ENCODE measurements around the gene TUNAR.
"Not testable (repeated sequence)": the region's sequence is repeated elsewhere in the genome, so short reads cannot be mapped to it uniquely, and the experiment has no call there.

TUNAR gene

DNA sequence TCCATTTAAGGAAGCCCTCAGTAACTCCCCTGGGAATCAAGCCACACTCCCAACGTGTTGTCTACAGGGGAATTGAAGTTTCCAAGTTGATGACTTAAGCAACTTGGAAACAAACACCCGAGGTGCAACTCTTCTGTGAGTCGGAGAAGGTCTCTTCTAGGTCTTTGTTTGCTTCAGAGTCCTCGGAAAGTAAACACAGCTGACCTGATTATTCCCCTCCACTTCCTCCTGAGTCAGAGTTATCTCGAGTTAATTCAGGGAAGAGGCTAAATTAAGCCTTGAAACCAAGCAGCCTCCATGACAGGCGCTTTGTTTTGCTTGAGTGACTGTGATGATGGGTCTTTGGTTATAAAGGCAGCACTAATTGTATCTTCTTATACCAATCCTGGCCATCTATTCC, 41.8 kb downstream of the TUNAR start:
- DNase-seq (ENCODE audit: low spot score), result no peak

DNA sequence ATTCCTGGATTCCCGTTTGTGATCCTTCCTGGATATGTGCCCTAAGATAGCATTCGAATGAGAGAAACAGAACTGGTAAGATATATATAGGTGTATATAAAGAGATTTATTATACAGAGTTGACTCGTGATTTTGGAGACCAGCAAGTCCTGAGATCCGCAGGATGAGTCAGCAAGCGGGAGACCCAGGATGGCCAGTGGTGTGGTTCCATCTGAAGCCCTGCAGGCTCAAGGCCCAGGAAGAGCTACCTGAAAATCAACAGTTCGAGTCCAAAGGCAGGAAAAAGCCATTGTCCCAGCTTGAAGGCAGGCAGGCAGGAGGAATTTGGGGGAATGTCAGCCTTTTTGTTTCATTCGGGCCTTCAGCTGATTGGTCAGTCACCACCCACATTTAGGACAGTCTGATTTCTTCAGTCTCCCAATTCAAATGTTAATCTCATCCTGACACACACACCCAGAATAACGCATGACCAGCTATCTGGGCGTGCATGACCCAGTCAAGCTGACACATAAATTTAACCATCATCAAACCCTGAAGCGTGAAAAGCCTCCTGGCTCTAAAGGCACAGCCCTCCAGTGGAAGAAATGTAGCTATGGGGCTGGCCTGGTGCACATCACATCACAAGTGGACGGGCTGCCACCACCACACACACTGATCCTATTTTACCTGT, 44.3 kb downstream of the TUNAR start:
- DNase-seq (ENCODE audit: low spot score), result no peak

DNA sequence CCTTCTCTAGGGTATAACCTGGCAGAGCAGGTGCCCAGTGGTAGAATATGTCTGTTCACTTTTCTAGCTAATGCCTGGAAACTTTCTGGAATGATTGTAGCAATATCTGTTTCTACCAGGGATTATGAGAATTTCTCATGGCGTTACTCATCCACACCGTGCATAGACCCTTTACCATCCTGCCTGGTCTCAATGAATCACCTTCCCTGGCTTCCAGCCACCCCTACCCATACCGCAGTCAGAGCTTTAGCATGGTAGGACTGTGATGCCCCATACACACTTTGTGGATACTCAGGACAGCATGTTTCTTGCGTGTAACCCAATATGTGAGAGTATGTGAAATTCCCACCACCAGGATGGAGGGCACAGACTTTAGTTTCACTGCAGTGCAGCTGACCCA, 45.4 kb downstream of the TUNAR start:
- DNase-seq (ENCODE audit: low spot score), result no peak

DNA sequence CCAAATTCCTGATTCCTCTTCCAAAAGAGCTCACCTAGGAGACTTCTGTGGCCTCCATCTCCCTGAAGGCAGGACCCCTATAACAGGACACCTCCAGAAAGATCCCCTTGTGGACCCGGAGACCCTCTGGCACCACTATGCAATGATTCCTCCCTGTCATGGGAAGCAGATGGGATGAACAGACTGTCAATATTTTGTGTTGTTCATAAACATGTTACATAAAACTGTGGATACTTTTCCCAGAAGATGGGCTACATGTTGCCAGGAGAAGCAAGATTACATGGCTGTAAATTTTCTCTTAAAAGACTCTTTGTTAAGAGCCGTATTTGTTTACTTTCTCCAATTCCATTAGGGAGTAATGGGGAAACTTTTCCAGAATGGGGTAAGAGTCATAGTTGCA, 52.1 kb downstream of the TUNAR start:
- DNase-seq (ENCODE audit: low spot score), result no peak

DNA sequence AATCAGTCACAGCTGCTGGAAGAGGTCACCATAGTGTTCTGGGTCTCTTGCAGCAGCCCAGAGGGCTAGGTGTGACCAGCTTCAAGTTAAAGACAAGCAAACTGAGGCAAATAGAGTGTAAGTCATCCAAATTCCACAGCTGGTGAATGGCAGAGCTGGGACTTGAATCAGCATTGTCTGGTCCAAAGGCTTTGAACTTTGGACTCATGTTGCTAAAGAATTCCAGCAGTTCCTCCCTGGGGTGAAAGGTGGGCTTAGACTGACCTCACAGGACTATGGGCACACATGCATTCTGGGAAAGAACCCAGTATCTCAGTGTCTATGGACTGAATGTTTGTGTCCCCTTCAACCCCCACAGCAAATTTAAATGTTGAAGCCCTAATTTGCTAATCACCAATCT, 54.8 kb downstream of the TUNAR start:
- DNase-seq (ENCODE audit: low spot score), result no peak

DNA sequence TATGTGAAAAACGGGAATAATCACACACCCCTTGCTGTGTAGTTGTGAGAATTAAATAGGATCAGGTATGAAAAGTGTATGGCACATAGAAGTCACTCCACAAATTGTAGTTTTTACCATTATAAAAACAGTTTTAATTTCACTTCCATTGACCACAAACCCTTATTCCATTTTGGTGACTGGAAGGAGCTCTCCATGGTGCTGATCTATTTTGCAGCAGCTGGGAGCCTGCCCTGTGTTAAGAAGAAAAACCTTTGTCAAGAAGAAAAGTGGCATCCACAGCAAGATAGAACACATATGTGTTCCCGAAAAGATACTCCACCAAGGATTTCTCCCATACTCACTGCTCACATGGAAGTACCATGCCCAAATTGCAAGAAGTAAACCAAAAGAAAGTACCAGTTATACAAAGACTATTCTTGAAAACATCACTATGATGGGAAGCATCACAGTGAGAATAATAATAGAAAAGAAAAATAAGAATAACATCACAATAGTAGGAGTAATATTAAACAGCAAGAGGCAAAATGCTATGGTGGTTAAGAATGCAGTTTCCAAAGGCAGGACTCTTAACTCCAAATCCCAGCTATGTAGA, 58.7 kb downstream of the TUNAR start:
- no peak for DNase-seq (ENCODE audit: low spot score)

DNA sequence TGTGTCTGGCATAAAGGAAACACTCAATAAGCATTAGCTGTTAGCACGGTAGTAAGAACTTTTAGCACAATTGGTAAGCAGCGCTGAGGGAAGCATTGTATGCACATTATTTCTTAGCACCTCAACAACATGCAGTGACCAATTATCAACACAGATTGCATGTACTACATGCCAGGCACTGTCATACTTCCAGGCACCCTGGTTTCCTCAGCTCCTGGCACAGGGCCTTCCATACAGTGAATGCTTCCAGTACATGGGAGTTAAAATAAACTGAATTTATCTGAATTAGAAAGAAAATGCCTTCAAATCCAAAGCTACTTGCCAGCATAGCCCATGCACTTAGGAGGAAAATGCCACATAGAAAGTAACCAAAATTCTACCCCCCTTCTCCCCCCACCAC, 59.4 kb downstream of the TUNAR start:
- DNase-seq (ENCODE audit: low spot score), result no peak

DNA sequence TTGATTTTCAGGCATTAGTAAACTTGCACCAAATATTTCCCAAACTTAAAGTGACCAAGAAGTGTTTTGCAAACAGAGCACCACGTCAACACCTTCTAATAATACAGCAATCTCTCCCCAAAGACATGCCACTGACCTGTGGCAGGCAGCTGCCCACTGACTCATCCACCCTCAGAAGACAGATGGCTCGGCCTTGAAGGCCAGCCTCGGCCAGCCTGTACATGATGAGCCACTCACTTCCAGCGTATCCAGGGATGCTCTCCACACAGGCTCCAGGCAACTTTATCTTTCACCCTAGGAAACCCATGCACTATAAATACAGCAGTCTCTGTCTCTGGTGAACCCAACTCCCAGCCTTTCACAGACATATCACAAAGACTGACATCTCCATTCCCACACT, 62.7 kb downstream of the TUNAR start:
- DNase-seq (ENCODE audit: low spot score), result no peak

DNA sequence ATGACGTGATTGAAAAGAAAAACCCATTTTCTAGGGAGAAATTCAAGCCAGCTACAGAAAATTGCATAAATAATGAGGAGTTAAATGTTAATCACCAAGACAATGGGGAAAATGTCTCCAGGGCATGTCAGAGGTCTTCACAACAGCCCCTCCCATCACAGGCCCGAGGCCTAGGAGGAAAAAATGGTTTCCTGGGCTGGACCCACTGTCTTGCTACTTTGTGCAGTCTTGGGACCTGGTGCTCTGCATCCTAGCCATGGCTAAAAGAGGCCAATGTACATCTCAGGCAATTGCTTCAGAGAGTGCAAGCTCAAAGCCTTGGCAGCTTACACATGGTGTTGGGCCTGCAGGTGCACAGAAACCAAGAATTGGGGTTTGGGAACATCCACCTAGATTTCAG, 65.3 kb downstream of the TUNAR start:
- DNase-seq (ENCODE audit: low spot score), result no peak

DNA sequence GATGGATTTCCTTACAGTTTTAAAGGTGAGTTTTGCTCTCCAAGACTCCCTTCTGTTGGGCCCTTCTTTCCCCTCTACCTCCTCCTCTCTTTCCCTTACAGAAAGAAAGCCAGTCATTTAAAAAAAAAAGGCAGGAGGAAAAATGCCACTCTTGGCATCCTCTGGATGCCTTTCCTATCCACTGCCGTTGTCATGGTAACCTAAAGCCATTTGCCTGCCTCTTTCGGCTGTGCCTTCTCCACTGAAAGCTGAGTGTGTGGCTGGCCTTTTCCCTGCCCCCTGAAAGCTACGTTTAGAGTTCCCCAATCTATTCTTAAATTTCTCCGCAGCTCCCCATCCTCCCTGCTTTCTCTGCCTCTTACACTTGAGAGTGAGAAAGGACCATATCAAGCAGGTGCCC, 67.1 kb downstream of the TUNAR start:
- DNase-seq (ENCODE audit: low spot score), result peak; percentile 32

DNA sequence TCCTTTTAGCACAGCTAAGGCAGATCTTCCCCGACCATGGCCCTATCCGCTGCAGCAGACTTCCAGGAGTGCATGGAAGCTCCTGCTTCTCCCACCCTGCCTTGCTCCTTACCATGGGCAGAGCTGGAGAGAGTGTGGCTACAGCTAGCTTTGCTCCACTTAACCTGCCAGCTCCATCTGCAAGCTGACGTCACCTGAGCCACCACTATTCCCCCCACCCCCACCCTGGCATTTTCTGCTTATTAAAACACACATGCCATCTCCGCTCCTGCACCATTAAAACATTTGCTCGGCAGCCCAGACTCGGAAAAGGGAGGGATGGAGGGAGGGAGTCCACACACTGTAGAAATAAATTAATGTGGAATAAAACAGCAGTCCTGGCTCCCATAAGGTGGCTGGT, 67.8 kb downstream of the TUNAR start:
- no peak for DNase-seq (ENCODE audit: low spot score)

DNA sequence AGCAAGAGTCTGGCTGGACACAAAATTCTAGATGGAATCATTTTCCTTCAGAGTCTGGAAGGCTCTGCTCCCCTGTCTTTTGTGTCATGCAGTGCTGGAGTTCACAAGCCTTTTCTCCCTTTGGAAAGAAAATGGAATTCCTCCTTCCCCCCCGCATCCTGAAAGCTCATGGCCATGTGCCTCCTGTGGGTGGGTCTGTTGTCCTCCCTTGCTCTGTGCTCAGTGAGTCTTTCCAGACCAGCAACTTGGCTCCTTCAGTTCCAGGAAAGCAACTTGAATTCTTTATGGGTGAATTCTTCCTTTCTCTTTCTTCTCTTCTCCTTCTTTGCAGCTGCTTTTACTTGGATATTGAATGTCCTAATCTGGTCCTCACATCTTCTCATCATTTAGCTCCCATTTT, 70.2 kb downstream of the TUNAR start:
- no peak for DNase-seq (ENCODE audit: low spot score)

DNA sequence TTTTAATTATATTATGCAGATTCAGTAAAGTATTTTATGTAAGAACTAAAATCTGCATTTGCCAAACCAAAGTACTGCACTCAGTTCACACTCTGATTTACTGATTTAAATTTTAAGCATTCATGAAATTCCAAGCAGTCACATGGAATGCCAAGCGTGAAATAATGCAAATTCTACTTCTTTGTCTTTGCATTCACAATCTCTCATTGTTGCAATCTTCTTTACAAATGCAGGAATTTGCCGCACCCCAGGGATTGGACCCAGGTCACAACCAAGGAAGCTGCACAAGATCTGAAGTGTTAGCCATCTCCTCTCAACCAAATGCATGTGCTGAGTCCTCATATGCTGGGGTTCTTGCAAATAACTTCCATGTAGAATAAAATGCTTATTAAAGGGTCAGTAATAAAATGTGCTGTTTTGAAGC, 71.9 kb downstream of the TUNAR start:
- DNase-seq (ENCODE audit: low spot score), result no peak

DNA sequence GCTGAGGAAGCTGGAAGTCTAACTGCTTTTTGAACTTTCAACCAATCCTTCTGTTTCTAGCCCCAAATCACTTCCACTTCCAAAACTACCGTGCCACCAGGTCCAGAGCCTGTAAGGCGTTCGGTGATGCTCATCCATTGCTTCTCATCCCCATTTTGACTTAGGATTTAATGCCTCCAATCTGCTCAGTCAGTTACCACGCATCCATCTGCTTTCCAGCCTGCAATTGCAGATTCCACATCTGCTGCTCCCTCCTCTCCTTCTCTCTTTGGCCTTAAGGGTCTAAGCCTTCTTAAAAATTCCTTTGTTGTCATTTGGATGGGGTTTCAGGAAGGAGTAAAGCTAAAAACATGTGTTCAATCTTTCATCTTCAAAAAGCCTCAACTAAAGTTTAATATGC, 74.7 kb downstream of the TUNAR start:
- no peak for DNase-seq (ENCODE audit: low spot score)

DNA sequence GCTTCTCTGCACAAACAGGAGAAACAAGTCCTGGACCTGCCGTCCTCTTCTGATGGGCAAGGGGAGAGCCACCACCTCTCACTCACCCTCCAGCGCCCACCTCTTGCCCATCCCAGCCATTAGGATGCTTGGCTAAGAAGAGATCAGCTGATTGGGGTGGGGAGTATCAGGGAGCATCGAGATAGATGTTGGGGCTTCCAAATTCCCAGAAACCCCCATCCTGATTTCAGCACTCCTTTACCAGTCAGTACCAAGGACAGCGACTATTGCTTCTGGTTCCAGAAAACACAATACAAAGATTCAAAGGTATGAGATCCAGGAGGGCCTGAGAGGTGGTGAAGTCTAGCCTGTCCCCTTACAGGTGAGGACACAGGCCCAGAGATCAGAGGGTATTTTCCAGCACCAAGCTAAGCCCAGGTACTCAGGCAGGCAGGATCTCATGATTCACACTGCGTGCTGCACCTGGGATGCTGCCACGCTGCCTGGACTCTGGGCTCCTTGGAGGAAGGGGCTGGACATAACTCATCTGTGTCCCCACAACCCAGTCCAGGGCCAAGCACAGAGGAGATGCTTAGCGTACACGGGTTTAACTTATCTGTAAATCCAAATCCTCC, 76.6 kb downstream of the TUNAR start:
- DNase-seq (ENCODE audit: low spot score), result no peak

DNA sequence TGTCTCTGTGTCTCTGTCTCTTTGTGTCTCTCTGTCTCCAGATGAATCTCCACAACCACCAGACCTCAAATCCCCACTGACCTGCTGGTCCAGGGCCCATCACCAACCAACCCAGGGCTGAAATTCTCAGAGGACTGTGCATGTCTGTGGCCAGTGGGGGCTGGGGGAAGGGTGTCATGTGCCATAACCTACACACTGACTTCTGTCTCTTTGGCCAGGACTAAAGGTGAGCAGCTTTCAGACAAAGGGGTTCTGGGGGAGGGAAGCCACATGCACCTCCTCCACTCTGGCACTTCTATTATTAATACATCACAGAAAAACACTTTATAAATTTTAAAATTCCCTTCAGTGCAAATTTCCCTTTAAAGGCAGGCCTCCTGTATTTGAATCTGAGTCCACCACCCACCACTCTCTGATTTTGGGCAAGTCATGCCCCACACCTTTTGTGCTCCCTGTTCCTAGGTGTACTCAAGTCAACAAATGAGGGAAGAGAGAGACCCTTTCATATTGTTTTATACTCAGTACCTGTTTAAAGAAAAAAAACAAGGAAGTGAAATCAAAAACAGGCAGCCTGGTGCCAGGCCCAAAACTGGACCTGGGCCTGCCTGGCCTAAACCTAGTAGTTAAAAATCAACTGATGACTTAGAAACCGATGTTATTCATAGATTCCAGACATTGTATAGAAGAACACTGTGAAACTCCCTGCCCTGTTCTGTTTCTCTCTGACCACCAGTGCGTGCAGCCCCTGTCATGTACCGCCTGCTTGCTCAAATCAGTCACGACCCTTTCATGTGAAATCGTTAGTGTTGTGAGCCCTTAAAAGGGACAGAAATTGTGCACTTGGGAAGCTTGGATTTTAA, 80.2 kb downstream of the TUNAR start:
- no peak for DNase-seq (ENCODE audit: low spot score)

DNA sequence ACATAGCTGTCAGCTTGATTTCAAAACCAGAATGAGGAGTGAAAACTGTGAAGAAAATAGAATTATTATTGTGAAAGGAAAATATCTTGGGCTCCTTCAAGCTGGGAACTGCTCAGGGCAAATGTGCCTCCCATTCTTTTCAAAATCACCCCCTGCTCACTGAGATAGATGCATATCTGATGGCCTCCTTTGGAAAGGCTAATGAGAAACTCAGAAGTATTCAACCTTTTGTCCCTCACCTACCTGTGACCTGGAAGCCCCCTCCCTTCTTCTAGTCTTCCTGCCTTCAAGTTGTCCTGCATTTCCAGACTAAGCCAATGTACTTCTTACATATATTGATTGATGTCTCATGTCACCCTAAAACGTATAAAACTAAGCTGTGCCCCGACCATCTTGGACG, 81.5 kb downstream of the TUNAR start:
- no peak for DNase-seq (ENCODE audit: low spot score)

DNA sequence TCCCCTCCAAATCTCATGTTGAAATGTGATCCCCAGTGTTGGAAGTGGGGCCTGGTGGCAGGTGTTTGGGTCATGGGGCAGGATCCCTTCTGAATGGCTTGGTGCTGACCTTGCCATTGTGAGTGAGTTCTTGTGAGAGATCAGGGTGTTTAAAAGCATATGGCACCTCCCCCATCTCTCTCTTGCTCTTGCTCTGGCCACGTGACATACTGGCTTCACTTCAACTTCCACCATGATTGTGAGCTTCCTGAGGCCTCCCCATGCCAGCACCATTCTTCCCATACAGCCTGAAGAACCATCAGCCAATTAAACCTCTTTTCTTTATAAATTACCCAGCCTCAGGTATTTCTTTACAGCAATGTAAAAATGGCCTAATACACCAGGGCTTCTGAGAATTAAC, 82.7 kb downstream of the TUNAR start:
- DNase-seq (ENCODE audit: low spot score), result no peak

DNA sequence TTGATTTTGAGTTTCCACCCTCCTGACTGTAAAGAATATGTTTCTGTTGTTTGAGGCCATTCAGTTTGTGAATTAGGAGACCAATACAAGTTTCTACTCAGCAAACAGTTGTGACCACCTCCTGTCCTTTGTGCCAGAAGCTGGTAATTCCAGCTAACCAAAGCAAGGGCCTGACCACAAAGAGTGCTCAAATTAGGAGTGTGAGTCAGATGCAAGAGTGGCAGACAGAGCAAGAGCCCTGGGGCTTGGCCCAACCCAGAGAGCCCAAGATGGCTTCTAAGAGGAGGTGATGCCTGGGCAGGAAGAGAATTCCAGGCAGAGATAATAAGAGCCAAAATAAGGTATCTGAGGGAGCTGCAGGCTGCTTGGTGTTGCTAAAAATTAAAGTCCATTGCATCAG, 84.8 kb downstream of the TUNAR start:
- DNase-seq (ENCODE audit: low spot score), result no peak

DNA sequence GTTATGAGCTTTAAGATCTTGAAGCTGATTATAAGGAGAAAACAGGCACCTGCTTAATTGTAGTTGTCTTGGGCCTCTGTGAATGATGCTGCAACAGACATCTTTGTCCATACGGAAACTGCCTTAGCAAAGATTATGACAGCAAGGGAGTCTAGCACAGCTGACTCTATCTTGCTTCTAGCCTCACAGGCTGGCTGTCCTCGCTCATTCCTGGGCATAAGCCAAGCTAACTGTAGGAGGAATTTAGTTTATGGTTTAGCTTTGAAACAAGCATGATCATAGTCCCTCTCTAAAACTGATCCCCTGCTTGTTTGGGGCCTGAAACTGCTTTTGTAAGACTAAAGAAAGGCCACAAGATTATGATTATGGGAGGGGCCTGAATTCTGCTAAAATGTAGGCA, 88.3 kb downstream of the TUNAR start:
- no peak for DNase-seq (ENCODE audit: low spot score)

DNA sequence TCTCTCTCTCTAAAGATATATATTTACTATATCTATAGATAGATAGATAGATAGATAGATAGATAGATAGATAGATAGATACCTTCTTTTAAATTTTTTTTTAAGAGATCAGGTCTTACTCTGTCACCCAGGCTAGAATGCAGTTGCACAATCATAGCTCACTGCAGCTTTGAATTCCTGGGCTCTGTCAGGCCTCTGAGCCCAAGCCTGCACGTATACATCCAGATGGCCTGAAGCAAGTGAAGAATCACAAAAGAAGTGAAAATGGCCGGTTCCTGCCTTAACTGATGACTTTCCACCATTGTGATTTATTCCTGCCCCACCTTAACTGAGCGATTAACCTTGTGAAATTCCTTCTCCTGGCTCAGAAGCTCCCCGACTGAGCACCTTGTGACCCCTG, 91.4 kb downstream of the TUNAR start:
- DNase-seq (ENCODE audit: low spot score), result not testable (repeated sequence)
